ENCODE data around the gene CDH4.

Gene CDH4

DNA sequence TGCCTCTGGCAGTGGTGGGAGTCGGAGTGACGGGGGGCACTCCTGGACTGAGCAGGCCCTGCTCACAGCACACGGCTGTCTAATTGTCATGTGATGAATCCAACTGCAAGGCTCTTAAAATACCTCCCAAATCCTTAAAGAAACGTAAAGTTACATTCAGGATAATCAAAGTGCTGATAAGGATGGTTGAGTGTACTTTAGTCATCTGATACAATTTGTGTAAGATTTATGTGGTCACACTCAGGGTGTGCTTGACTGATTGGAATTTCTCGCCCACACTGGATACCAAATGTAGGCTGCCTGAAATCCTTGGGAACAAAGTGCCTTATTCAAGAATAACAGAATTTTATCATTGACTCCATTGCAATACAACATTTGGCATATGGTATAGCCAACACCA, 238.7 kb downstream of the CDH4 start:
- H3K4me3 ChIP-seq (ENCODE audit: low read depth, low read length): no peak overlapping the region
- DNase-seq (ENCODE audit: low read depth): no peak
- TF ChIP-seq CTCF (IDR thresholded peaks at IDR 0.05; ENCODE audit: control insufficient read depth, extremely low read depth, insufficient read depth): no peak

GRCh38 chr20:61492065-61492464, 240.0 kb downstream of the CDH4 start:
- no peak for TF ChIP-seq CTCF (IDR thresholded peaks at IDR 0.05; ENCODE audit: control insufficient read depth, extremely low read depth, insufficient read depth)
- DNase-seq (ENCODE audit: low read depth): no peak
- H3K4me3 ChIP-seq (ENCODE audit: low read depth, low read length): no peak overlapping the region

DNA sequence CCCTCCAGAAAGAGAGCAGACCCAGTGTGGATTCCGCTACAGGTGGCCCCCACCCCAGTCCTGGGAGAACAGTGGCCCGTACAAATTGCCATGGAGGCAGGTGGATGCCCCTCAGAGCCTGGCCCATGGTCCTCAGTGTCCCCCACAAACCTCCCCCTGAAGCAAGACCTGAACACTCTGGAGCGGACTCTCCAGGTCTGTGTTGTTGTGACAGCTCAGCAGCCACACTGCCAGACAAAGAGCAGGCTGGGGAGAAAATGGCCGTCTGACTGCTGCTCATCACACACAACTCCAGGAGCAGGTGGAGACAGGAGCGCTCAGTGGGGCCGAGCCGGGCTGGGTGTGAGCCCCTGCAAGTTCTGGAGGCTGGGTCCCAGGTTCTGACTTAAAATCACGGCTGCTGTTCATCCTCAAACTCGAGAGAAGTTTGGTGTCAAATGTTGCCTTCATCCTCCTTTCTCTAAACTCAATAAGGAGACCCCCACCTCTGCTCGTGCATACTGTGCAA, 241.8 kb downstream of the CDH4 start:
- no peak for TF ChIP-seq CTCF (IDR thresholded peaks at IDR 0.05; ENCODE audit: control insufficient read depth, extremely low read depth, insufficient read depth)
- no peak overlapping the region for H3K4me3 ChIP-seq (ENCODE audit: low read depth, low read length)
- DNase-seq (ENCODE audit: low read depth): no peak

DNA sequence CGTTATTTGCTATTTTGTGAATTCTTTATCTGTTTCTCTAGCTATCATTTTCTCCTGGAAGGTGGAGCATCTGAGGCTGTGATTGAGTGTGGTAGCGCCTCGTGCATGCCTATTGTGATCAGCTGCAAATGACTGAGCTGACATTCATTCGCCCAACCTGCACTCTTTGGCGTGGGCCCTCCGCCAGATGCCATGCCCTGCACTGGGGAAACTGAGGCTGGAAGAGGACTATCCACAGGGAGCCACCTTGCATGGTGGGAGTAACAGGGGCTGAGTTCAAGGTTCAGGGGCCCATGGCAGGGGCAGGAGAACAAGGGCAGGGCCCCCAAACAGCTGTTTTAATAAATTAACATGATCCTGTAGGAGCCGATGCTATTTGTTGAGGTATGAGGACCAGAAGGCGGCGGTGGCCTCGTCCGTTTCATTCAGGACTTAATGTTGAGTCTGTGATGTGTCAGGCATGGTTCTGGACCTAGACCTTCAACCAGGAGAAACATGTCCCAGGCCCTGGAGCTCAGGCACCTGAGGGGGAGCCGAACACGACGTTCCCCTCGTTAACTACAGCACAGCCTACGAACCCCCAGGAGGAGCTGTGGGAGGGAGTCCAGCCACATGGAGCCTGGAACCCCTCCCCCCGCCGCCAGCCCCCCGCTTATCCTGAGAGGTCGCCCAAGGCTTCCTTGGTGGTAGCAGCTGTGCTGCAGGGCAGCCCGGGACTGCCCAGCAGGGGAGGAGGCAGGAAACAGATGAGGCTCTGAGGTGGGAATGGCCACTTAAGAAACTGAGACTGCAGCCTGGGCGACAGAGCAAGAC, 242.9 kb downstream of the CDH4 start:
- DNase-seq (ENCODE audit: low read depth): no peak
- no peak overlapping the region for H3K4me3 ChIP-seq (ENCODE audit: low read depth, low read length)
- TF ChIP-seq CTCF (IDR thresholded peaks at IDR 0.05; ENCODE audit: control insufficient read depth, extremely low read depth, insufficient read depth): no peak

DNA sequence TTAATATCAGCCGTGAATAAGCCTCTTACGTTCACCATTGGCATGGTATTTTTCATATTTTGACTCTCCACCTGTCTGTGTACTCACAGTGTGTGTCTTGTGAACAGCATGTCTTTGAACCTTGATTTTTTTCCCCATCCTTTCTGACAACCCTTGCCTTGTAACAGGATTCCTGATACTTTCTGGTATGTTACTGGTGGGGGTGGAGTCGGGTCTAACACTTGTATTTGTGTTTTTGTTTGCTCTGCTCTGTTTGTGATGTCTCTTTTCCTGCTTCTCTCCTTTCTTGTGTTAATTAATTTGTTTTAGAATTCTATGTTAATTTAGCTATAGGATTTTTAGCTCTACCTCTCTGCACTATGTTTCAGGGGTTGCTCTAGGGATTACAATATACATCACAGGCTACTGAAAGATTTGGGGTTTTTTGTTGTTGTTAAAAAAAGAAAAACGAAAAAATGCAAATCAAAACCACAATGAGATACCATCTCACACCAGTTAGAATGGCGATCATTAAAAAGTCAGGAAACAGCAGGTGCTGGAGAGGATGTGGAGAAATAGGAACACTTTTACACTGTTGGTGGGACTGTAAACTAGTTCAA, 245.1 kb downstream of the CDH4 start:
- TF ChIP-seq CTCF (IDR thresholded peaks at IDR 0.05; ENCODE audit: control insufficient read depth, extremely low read depth, insufficient read depth): no peak
- no peak overlapping the region for H3K4me3 ChIP-seq (ENCODE audit: low read depth, low read length)
- no peak for DNase-seq (ENCODE audit: low read depth)

DNA sequence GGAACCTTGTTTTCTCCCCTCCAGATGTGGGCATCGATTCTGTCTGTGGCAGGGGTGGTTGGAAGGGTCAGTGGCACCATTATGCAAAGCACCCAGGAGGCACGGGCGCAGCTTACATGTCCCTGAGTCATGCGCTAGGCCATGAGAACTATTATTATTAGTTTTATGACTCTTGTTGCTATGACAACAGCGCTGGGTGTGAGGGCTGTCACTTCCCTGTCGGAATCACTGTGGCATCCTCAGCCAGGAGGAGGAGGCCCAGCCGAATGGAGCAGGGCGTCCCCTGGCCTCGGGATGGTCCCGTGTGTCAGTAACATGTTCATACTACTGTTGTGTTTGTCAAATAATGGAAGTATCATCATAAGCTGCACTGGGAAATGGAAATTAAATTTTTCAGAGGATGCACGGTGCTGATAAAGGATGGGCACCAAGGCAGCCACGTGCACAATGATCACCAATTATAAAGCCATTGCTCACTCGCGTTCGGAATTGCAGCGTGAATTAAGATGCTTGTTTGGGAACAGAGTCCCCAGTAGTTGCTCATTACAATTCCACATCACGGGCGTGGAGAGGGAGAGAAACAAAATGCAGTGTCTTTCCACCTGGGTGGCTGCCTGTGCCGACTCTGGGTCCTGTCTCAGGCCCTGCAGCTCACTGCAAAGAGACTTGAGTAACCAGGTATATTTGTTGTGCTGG, 247.9 kb downstream of the CDH4 start:
- no peak for DNase-seq (ENCODE audit: low read depth)
- H3K4me3 ChIP-seq (ENCODE audit: low read depth, low read length): no peak overlapping the region
- no peak for TF ChIP-seq CTCF (IDR thresholded peaks at IDR 0.05; ENCODE audit: control insufficient read depth, extremely low read depth, insufficient read depth)

Data from LNCaP clone FGC (cell line).